ENCODE measurements around the gene RUNDC1. TPM values are rescaled to one million over a fixed set of nuclear protein-coding genes. Genes with fewer than 3 reads are reported as not detected.
A peak's percentile ranks its signal among the peaks of the same experiment; 100 is the strongest.
"Not testable (repeated sequence)": the region's sequence is repeated elsewhere in the genome, so short reads cannot be mapped to it uniquely, and the experiment has no call there.

Gene RUNDC1
- total RNA-seq (10 to 100 TPM; 18.6 to 18.8 TPM), polyA plus RNA-seq (10 to 100 TPM; 11.8 to 15.9 (median 14.6) TPM), total RNA-seq (25.8 to 57.2 (median 36.2) reads per million in 6 experiments)

DNA sequence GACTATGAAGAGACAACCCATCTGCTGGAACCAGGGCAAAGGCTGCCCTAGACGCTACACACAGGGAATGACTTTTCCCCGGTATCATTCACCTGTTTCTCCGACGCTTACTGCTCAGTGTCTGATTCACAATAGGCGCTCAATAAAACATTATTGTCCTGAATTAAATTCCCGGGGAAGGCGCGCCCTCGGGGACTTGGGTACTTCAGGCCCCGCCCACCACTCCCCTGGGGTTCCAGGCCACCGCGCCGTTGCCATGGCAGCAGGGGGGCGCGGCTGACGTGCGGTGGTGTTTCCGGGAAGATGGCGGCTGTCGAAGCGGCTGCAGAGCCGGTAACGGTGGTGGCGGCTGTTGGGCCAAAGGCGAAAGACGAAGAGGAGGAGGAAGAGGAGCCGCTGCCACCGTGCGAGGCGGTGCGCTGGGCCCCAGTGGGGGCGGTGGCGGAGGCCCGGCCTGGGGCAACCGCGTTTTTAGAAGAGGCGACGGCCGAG lies at the start of gene RUNDC1:
Gene RUNDC1 (plus strand): TSS at position 292 of the 492 bp plus-strand sequence. CDS start 12 bp downstream, at position 304.
- peak; percentile 85 to 90 for ATAC-seq
- POLR2A ChIA-PET: interaction anchor here (0.8 to 2.9 kb wide), 6 partner anchors 12 to 380 kb away, joined by 3 to 18 read pairs (median 4); partner anchors contain the start of genes BECN1 and RPL27
- peak within 1 kb of the TSS; percentile 92 to 99 (median 96) for H3K27ac Mint-ChIP-seq

DNA sequence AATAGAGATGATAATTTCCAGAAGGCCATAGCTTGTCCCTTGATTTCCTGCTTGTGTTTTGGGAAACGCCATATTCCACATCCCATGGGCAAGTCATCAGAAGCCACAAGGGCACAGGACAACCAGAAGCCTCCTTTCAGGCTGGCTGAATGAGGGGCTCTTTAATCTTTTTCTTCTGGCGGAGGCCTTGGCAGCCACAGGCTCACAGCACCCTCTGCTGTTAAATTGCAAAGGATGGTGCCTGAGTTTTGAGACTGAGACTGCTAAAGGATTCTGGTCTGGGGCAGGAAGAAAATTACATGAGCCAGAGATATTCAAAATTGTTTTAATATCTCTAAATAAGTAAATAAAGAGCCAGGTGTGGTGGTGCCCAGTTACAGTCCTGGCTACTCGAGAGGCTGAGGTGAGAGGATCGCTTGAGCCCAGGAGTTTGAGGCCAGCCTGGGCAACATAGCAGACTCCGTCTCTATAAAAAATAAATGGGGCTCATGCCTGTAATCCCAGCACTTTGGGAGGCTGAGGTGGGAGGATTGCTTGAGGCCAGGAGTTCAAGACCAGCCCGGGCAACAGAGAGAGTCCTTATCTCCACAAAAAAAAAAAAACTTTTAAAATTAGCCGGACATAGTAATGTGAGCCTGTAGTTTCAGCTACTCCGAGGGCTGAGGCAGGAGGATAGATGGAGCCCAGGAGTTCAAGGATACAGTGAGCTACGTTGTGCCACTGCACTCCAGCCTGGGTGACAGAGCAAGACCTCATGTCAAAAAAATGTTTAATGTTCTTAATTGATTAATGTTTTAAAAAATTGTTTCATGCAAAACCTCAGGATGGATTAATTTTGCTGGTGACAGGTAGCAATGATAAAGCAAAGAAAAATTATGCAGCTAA lies 42.4 kb upstream of the RUNDC1 start:
- H3K9me3 Mint-ChIP-seq: no peaks in the 10 kb centered on the region
- peak overlapping the region in 1 of 10 donors; percentile 22 for H3K27ac Mint-ChIP-seq
- no peaks in the 10 kb centered on the region for H3K36me3 Mint-ChIP-seq
- DNase-seq (peak in 5 of 10 donors; percentile 5 to 36 (median 20)), ATAC-seq (peak; percentile 35 to 49)
- POLR2A ChIA-PET: no interaction called here
- no peak overlapping the region for H3K4me3 Mint-ChIP-seq
- peaks cover 0 to 8% (median 4%) of the 10 kb centered on the region in 5 donors for H3K27me3 Mint-ChIP-seq
- no peaks in the 10 kb centered on the region for H3K4me1 Mint-ChIP-seq

More for the DNA sequence above, at the start of gene RUNDC1:
- no peaks in the 10 kb centered on the region for H3K27me3 Mint-ChIP-seq
- peaks cover 16 to 51% (median 39%) of the 10 kb centered on the region in 4 donors for H3K4me1 Mint-ChIP-seq
- H3K4me3 Mint-ChIP-seq: peak within 1 kb of the TSS; percentile 91 to 100 (median 98)
- H3K36me3 Mint-ChIP-seq: peaks cover 0 to 16% (median 2%) of the 10 kb centered on the region in 3 donors
- peak; percentile 85 to 94 (median 89) for DNase-seq
- H3K9me3 Mint-ChIP-seq: no peaks in the 10 kb centered on the region

DNA sequence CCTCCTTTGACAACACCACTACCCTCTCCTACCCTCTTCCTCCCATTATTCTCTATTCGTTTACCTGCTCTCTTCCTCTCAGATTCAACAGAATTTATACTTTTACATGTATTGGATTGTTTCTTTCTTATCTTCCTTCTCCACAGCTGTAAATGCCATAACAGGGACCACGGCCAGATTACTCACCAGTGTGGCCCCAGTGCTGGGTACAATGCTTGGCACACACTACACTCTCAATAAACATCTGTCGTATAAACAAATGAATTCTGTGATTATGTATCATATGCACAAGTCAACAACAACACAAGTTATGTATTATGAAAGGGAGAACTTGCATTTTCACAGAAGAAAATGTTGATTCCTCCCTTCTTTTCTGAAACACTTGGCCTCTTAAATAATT lies 36.2 kb upstream of the RUNDC1 start:
- POLR2A ChIA-PET: no interaction called here
- no peak overlapping the region for H3K27ac Mint-ChIP-seq

DNA sequence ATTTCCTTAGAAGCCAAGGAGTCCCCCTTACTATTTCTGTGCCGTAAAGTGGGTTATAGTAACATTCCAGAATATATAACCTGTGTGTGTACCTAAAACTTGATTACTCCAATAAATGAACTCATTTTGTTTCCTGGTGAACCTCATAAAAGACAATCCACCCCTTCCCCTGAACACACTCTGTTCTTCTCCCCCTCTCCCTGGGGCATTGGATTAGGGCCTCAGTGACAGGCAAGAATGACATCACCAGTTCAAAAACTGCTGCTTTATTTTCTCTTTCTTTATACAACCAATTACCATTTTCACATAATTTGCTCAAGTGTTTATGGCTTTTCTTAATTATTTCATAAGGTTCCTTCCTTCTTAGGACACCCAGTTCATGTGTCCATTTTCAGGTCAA lies 33.6 kb upstream of the RUNDC1 start:
- POLR2A ChIA-PET: interaction anchor here (0.9 kb wide), 1 partner anchor 414 kb away, joined by 3 read pairs; no protein-coding TSS in a partner anchor
- Mint-ChIP-seq H3K36me3 (peaks cover 0 to 42% (median 11%) of the 10 kb centered on the region in 3 donors), H3K4me3 (no peak overlapping the region), H3K4me1 (no peaks in the 10 kb centered on the region), H3K9me3 (peaks cover 0 to 1% (median 0%) of the 10 kb centered on the region in 9 donors), H3K27me3 (no peaks in the 10 kb centered on the region), H3K27ac (peak overlapping the region in 2 of 10 donors; percentile 1 to 51)
- DNase-seq: no peak
- ATAC-seq: no peak

More for the DNA sequence above, 36.2 kb upstream of the RUNDC1 start:
- peaks cover 0 to 16% (median 0%) of the 10 kb centered on the region in 3 donors for H3K36me3 Mint-ChIP-seq
- no peaks in the 10 kb centered on the region for H3K4me1 Mint-ChIP-seq
- H3K9me3 Mint-ChIP-seq: no peaks in the 10 kb centered on the region
- H3K27me3 Mint-ChIP-seq: peaks cover 0 to 4% (median 0%) of the 10 kb centered on the region in 5 donors
- no peak overlapping the region for H3K4me3 Mint-ChIP-seq
- no peak for ATAC-seq
- no peak for DNase-seq

DNA sequence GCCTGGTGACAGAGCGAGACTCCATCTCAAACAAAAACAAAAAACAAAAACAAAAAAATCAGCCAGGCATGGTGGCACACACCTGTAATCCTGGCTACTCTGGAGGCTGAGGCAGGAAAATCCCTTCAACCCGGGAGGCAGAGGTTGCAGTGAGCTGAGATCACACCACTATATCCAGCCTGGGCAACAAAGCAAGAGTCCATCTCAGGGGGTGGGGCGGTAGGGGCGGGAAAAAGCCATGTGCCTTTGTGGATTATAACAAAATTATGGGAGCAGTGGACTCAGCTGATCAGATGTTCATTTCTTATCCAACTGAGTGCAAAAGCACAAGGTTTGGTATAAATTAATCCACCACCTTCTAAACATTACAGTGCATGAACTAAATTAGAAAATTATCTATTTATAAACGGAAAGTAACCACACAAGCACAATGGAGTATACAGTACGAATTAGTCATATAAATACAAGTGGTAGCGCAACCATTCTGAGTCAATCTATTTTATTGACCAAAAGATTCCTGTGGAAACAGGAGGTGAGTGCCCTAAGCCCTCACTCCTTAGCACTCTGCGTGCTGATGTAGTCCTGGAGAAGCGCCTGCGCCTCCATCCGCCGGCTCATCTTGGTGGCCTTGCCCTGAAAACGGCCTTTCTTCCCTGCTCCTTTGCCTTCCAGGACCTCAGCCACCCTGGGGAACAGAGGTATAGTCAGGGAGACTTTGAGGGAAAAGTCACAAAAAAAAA lies 30.2 kb upstream of the RUNDC1 start:
- no peaks in the 10 kb centered on the region for H3K4me1 Mint-ChIP-seq
- DNase-seq: no peak
- no peaks in the 10 kb centered on the region for H3K27me3 Mint-ChIP-seq
- no peak overlapping the region for H3K4me3 Mint-ChIP-seq
- peaks cover 0 to 76% (median 23%) of the 10 kb centered on the region in 3 donors for H3K36me3 Mint-ChIP-seq
- peak overlapping the region in 1 of 10 donors; percentile 43 for H3K27ac Mint-ChIP-seq
- ATAC-seq: no peak
- peaks cover 0 to 1% (median 0%) of the 10 kb centered on the region in 9 donors for H3K9me3 Mint-ChIP-seq
- POLR2A ChIA-PET: no interaction called here

DNA sequence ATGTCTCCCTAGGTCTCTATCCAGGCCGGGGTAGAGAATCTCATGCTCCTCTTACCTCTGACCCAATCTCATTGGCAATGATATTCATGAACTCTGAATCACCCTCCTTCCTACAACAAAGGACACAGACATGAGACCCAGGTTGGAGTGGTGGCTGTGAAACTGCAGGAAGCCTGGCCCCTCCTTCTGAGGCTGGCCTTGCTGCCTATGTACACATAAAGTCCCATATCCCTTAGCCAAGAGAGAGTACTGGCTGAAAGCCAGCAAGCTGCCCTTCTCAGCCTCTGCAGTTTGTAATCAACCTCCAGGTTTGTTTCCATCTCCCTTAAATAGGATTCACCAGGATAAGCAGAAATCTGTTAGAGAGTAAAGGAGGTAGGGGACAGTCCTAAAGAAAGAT lies 26.7 kb upstream of the RUNDC1 start:
- ATAC-seq (no peak), DNase-seq (no peak)
- Mint-ChIP-seq H3K36me3 (peaks cover 0 to 92% (median 35%) of the 10 kb centered on the region in 3 donors), H3K27ac (peak overlapping the region in 4 of 10 donors; percentile 13 to 33 (median 17)), H3K4me1 (peaks cover 0 to 6% (median under 1%) of the 10 kb centered on the region in 4 donors), H3K9me3 (peaks cover 0 to 1% (median 0%) of the 10 kb centered on the region in 9 donors), H3K4me3 (no peak overlapping the region), H3K27me3 (no peaks in the 10 kb centered on the region)
- POLR2A ChIA-PET: no interaction called here

DNA sequence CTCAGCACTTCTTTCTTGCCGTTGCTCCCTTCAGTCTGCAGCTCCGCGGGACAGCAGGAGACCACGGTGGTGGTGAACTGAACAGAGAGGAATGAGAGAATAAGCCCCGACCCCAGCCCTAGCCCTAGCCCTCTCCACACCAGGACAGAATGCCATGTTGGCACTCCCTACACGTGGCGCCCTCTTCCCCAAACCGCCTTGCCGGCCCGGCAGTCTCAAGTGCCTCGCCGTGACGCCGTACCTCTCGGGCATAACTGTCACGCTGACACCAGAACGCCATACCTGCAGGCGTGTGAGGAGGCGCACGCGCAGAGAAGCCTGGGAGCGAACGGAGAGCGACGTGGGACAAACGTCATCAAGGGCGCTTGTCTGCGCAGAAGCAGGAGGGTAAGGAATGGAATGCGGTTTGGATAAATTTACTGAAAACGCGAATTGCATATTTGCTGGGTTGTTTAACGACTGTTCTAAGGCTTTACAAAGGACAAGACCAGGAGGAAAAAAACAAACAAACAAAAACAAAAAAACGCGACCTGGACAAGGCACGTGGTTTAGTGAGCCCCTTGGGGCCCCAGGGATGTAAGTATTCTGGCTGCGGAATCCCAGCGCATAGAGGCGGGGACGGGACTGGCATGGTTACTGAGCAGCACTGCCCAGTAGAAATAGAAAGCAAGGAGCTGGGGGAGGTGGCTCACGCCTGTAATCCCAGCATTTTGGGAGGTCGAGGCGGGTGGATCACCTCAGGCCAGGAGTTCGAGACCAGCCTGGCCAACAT lies 16.0 kb upstream of the RUNDC1 start, which contains the start of gene AARSD1:
Gene AARSD1 (minus strand): TSS at position 294 of the 772 bp plus-strand sequence. CDS start 14 bp downstream, at position 280.
- DNase-seq (peak; percentile 79 to 95 (median 88)), ATAC-seq (peak; percentile 97 to 98)
- peaks cover 0 to 2% (median 0%) of the 10 kb centered on the region in 5 donors for H3K27me3 Mint-ChIP-seq
- peak within 1 kb of the TSS; percentile 91 to 99 (median 96) for H3K27ac Mint-ChIP-seq
- peaks cover 8 to 22% (median 20%) of the 10 kb centered on the region in 4 donors for H3K4me1 Mint-ChIP-seq
- no peaks in the 10 kb centered on the region for H3K9me3 Mint-ChIP-seq
- peak within 1 kb of the TSS; percentile 88 to 99 (median 96) for H3K4me3 Mint-ChIP-seq
- POLR2A ChIA-PET: interaction anchor here (0.5 to 2.2 kb wide), 9 partner anchors 15 to 753 kb away, joined by 3 to 11 read pairs (median 5); partner anchors contain the start of genes PTGES3L and RPL27
- H3K36me3 Mint-ChIP-seq: peaks cover 0 to 37% (median 8%) of the 10 kb centered on the region in 3 donors

DNA sequence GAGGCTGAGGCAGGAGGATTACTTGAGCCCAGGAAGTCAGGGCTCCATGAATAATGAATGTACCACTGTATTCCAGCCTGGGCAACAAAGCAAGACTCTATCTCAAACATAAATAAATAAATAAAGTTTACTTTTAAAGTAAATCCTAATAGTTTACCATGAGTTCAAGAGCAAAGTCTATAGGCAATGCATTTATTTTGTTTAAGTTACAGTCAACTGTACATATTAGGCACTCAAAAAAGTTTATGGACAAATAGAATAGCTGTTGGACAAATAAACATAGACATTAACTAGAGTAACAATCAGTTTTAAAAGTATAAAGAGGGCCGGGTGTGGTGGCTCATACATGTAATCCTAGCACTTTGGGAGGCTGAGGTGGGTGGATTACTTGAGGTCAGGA lies 12.4 kb upstream of the RUNDC1 start:
- no peak for DNase-seq
- no peak for ATAC-seq
- Mint-ChIP-seq H3K36me3 (peaks cover 0 to 4% (median 0%) of the 10 kb centered on the region in 3 donors), H3K4me3 (no peak overlapping the region), H3K4me1 (peaks cover 8 to 16% (median 16%) of the 10 kb centered on the region in 4 donors), H3K27me3 (peaks cover 0 to 4% (median 0%) of the 10 kb centered on the region in 5 donors), H3K9me3 (no peaks in the 10 kb centered on the region), H3K27ac (no peak overlapping the region)
- POLR2A ChIA-PET: interaction anchor here (0.7 to 1.1 kb wide), 2 partner anchors 12 to 33 kb away, joined by 3 to 5 read pairs; partner anchors contain the start of gene PTGES3L

DNA sequence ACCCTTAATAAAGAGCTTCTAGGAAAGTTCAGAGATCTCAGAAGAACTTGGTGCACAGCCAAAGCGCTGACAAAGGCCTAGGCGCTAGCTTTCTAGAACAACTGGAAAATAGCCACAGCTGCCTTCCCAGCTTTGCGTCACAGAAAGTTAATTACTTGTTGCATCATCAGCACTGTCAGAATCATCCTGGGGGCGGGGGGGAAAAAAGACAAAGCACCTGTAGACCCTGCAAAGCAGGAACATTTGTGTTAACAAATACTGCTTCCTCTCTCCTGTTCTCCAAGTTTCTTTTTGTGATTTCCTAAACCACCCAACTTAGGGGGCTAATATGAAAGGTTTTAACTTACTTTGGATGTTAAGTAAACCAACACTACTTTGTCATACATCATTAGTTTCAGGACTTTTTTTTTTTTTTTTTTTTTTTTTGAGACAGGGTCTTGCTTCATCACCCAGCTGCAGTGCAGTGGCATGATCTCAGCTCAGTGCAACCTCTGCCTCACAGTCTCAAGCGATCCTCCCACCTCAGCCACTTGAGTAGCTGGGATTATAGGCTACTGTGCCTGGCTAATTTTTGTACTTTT lies 11.3 kb upstream of the RUNDC1 start:
- Mint-ChIP-seq H3K4me1 (peaks cover 4 to 7% (median 6%) of the 10 kb centered on the region in 4 donors), H3K4me3 (no peak overlapping the region), H3K27ac (no peak overlapping the region), H3K27me3 (peaks cover 0 to 4% (median 0%) of the 10 kb centered on the region in 5 donors), H3K9me3 (no peaks in the 10 kb centered on the region), H3K36me3 (no peaks in the 10 kb centered on the region)
- no peak for DNase-seq
- ATAC-seq: no peak
- POLR2A ChIA-PET: interaction anchor here (1.1 kb wide), 1 partner anchor 11 kb away, joined by 5 read pairs; the partner anchor contains the start of gene PTGES3L

DNA sequence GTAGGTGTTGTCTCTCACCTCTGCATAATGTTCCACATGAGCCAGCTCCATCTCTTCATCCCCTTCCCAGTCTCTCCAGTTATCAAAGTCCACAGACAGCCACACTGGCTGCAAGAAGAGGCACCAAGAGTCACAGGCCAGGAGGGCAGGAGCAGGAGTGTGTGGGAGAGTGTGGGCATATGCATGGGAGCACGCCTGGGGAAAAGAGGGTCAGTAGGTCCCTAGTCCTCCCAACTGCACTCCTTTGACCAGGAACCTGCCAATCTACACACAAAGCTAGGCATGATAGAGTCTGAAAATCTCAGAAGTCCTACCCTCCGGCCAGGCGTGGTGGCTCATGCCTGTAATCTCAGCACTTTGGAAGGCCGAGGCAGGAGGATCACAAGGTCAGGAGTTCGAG lies 8.8 kb upstream of the RUNDC1 start:
- H3K27ac Mint-ChIP-seq: no peak overlapping the region

DNA sequence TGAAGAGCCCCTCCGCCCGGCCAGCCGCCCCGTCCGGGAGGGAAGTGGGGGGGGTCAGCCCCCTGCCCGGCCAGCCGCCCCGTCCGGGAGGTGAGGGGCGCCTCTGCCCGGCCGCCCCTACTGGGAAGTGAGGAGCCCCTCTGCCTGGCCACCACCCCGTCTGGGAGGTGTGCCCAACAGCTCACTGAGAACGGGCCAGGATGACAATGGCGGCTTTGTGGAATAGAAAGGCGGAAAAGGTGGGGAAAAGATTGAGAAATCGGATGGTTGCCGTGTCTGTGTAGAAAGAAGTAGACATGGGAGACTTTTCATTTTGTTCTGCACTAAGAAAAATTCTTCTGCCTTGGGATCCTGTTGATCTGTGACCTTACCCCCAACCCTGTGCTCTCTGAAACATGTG lies 7.0 kb upstream of the RUNDC1 start:
- H3K4me1 Mint-ChIP-seq, H3K36me3 Mint-ChIP-seq, H3K4me3 Mint-ChIP-seq, DNase-seq, H3K27ac Mint-ChIP-seq, ATAC-seq, H3K27me3 Mint-ChIP-seq, POLR2A ChIA-PET, H3K9me3 Mint-ChIP-seq: not testable (repeated sequence)

More for the DNA sequence above, 8.8 kb upstream of the RUNDC1 start:
- Mint-ChIP-seq H3K27me3 (peaks cover 0 to 2% (median 0%) of the 10 kb centered on the region in 5 donors), H3K4me3 (no peak overlapping the region), H3K36me3 (no peaks in the 10 kb centered on the region), H3K9me3 (no peaks in the 10 kb centered on the region), H3K4me1 (peaks cover 0 to 2% (median 0%) of the 10 kb centered on the region in 4 donors)
- ATAC-seq (no peak), DNase-seq (no peak)
- POLR2A ChIA-PET: no interaction called here

Measured in naive thymus-derived CD8-positive, alpha-beta T cell (primary cell).